ENCODE results near the gene G3BP1.

DNA sequence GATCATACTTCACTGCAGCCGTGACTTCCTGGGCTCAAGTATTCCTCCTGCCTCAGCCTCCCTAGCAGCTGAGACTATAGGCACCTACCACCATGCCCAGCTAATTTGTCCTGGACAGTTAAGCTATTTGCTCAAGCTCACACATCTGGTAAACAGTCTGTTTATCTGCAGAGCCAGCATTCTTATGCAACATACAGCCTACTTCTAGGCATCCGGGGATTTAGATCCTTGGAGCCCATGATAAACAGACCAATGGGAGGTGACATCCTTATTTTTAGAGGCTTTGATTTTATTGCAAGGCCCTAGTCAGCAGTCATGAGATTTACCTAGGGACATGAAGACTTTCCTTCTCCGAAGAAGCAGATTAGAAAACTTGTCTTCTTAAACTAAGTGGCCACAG lies 34.3 kb upstream of the G3BP1 start:
- TF ChIP-seq, protein P1, sequence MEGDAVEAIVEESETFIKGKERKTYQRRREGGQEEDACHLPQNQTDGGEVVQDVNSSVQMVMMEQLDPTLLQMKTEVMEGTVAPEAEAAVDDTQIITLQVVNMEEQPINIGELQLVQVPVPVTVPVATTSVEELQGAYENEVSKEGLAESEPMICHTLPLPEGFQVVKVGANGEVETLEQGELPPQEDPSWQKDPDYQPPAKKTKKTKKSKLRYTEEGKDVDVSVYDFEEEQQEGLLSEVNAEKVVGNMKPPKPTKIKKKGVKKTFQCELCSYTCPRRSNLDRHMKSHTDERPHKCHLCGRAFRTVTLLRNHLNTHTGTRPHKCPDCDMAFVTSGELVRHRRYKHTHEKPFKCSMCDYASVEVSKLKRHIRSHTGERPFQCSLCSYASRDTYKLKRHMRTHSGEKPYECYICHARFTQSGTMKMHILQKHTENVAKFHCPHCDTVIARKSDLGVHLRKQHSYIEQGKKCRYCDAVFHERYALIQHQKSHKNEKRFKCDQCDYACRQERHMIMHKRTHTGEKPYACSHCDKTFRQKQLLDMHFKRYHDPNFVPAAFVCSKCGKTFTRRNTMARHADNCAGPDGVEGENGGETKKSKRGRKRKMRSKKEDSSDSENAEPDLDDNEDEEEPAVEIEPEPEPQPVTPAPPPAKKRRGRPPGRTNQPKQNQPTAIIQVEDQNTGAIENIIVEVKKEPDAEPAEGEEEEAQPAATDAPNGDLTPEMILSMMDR (IDR thresholded peaks at IDR 0.05): no peak
- TF ChIP-seq POLR2A (IDR thresholded peaks at IDR 0.05): no peak

Data from esophagus squamous epithelium (tissue), 4 donors.